ENCODE results near the gene XKR3. TPM values are rescaled to one million over a fixed set of nuclear protein-coding genes. Genes with fewer than 3 reads are reported as not detected.
"Not testable (repeated sequence)": the region's sequence is repeated elsewhere in the genome, so short reads cannot be mapped to it uniquely, and the experiment has no call there.

Gene XKR3
- total and polyA plus RNA-seq, 2 experiments from 2014 or later = 0.33 to 0.98 TPM

- H3K36me3 ChIP-seq (replicated peaks; ENCODE audit: insufficient read depth, low read depth); H2AFZ ChIP-seq; H3K9me3 ChIP-seq (ENCODE audit: low read depth); H3K4me1 ChIP-seq (ENCODE audit: insufficient read depth); H3K4me2 ChIP-seq; H3K4me3 ChIP-seq; DNase-seq (ENCODE audit: low spot score); H3K79me2 ChIP-seq; H3K27ac ChIP-seq; H3K9me2 ChIP-seq (replicated peaks; ENCODE audit: insufficient read depth); H3K27me3 ChIP-seq; H4K20me1 ChIP-seq (ENCODE audit: insufficient read depth, poor library complexity, severe bottlenecking): not testable (repeated sequence)
- WGBS (ENCODE audit: low lambda C conversion rate, missing lambda C conversion rate) = 59% methylated on average over 4 of the region's 4 CpGs
These were observed 75.9 kb downstream of the XKR3 start for GRCh38 chr22:16749282-16749681.

GRCh38 chr22:16748160-16748929 is 76.9 kb downstream of the XKR3 start:
- not testable (repeated sequence) for H3K36me3 ChIP-seq (replicated peaks; ENCODE audit: insufficient read depth, low read depth); DNase-seq (ENCODE audit: low spot score); H4K20me1 ChIP-seq (ENCODE audit: insufficient read depth, poor library complexity, severe bottlenecking); H3K27me3 ChIP-seq; H3K79me2 ChIP-seq; H3K4me1 ChIP-seq (ENCODE audit: insufficient read depth); H3K9me3 ChIP-seq (ENCODE audit: low read depth); H3K9me2 ChIP-seq (replicated peaks; ENCODE audit: insufficient read depth); H3K4me2 ChIP-seq; H2AFZ ChIP-seq; H3K27ac ChIP-seq; H3K4me3 ChIP-seq
- 88% methylated on average over 37 of the region's 45 CpGs for WGBS (ENCODE audit: low lambda C conversion rate, missing lambda C conversion rate)

GRCh38 chr22:16747266-16748159 is 77.7 kb downstream of the XKR3 start:
- H4K20me1 ChIP-seq (ENCODE audit: insufficient read depth, poor library complexity, severe bottlenecking); H2AFZ ChIP-seq; H3K27ac ChIP-seq; H3K36me3 ChIP-seq (replicated peaks; ENCODE audit: insufficient read depth, low read depth); H3K79me2 ChIP-seq; H3K4me3 ChIP-seq; H3K27me3 ChIP-seq; H3K4me2 ChIP-seq; H3K9me3 ChIP-seq (ENCODE audit: low read depth); H3K4me1 ChIP-seq (ENCODE audit: insufficient read depth); DNase-seq (ENCODE audit: low spot score); H3K9me2 ChIP-seq (replicated peaks; ENCODE audit: insufficient read depth): not testable (repeated sequence)
- 82% methylated on average over 21 of the region's 21 CpGs for WGBS (ENCODE audit: low lambda C conversion rate, missing lambda C conversion rate)

- not testable (repeated sequence) for H4K20me1 ChIP-seq (ENCODE audit: insufficient read depth, poor library complexity, severe bottlenecking); H2AFZ ChIP-seq; H3K4me1 ChIP-seq (ENCODE audit: insufficient read depth); H3K36me3 ChIP-seq (replicated peaks; ENCODE audit: insufficient read depth, low read depth); H3K27me3 ChIP-seq; H3K4me3 ChIP-seq; H3K4me2 ChIP-seq; DNase-seq (ENCODE audit: low spot score); H3K9me3 ChIP-seq (ENCODE audit: low read depth); H3K27ac ChIP-seq; H3K79me2 ChIP-seq; H3K9me2 ChIP-seq (replicated peaks; ENCODE audit: insufficient read depth)
- 21% methylated on average over 1 of the region's 1 CpG for WGBS (ENCODE audit: low lambda C conversion rate, missing lambda C conversion rate)
These were observed 90.9 kb downstream of the XKR3 start for GRCh38 chr22:16734271-16734670.

Small RNA genes lying within 50 kb of the gene (small RNA-seq; reads per million reads assigned to genes)
- not detected for gene GPM6BP3

Other genes starting within 250 kb of the XKR3 start
- gene CCT8L2, start 232.6 kb downstream of the XKR3 start, total RNA-seq = not detected in 2 replicates
- not detected in 2 replicates for gene CCT8L2, start 232.6 kb downstream of the XKR3 start, polyA plus RNA-seq
- gene GAB4, start 182.8 kb upstream of the XKR3 start, total RNA-seq = not detected in 2 replicates
- not detected in 2 replicates for gene GAB4, start 182.8 kb upstream of the XKR3 start, polyA plus RNA-seq